ENCODE measurements around the gene PIGW.
A peak's percentile ranks its signal among the peaks of the same experiment; 100 is the strongest.

PIGW gene

GRCh38 chr17:36509272-36509985 is 25.4 kb upstream of the PIGW start:
- no peak for DNase-seq (ENCODE audit: low read depth)

GRCh38 chr17:36510636-36511035 is 24.2 kb upstream of the PIGW start:
- no peak for DNase-seq (ENCODE audit: low read depth)

DNA sequence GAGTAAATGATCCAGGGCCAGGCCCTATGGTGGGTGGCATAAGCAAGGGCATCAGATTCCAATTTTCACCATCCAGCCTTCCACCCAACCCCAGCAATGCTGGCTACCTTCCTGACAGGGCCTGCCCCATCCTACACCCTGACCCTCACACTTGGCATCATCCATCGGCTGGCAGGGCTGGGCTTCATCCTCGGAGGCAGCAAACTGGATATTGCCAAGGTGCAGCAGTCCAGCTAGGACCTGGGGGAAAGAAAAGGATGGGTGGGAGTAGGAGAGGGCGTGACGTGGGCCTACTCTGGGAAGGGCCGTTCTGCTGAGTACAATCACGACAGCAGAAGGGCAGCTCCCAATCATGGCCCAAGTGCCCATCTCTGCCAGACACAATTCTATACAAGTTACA is 23.6 kb upstream of the PIGW start:
- no peak for DNase-seq (ENCODE audit: low read depth)

GRCh38 chr17:36512641-36513040 is 22.1 kb upstream of the PIGW start:
- no peak for DNase-seq (ENCODE audit: low read depth)

- no peak for DNase-seq (ENCODE audit: low read depth)
These were observed 19.9 kb upstream of the PIGW start for GRCh38 chr17:36514856-36515255.

GRCh38 chr17:36515837-36516236 is 18.9 kb upstream of the PIGW start:
- DNase-seq (ENCODE audit: low read depth): no peak

GRCh38 chr17:36523113-36523512 is 11.7 kb upstream of the PIGW start:
- no peak for DNase-seq (ENCODE audit: low read depth)

GRCh38 chr17:36524428-36524876 is 10.3 kb upstream of the PIGW start:
- no peak for DNase-seq (ENCODE audit: low read depth)

DNA sequence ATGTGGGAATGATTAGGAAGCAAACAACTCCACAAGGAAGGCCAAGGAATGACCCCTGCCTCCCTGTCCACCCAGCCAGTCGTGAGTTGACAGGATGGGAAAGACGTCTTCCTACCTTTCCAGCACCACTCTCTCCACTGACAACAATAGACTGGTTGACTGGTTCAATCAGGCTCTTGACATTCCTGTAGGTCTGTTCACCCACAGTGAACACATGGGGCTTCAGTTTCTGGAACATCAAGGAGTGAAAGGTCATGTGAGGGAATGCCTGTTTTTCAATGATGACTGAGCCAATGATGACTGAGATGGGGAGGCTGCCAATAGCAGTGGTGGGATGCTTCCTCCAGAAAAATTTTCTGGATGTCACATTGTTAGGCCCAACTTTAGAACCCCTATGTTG is 9.7 kb upstream of the PIGW start:
- DNase-seq (ENCODE audit: low read depth): no peak

DNA sequence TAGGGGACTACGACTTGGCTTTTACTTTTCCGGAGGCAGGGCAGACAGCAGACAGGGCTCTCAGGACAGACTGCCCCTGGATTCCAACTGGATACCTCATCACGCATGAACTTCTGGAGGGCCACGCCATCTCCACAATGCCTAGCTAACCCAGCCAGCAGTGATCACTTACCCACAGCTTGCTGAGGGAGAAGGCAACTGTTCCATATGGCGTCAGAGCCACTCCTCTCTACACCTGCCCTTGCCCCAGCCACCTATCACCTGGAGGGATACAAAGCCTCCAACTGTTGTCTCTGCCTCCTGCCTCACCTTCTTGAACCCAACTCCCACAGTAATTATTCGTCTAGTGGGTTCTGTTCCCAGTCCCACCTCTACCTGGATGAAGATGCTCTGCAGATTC is 8.9 kb upstream of the PIGW start:
- no peak for DNase-seq (ENCODE audit: low read depth)

DNA sequence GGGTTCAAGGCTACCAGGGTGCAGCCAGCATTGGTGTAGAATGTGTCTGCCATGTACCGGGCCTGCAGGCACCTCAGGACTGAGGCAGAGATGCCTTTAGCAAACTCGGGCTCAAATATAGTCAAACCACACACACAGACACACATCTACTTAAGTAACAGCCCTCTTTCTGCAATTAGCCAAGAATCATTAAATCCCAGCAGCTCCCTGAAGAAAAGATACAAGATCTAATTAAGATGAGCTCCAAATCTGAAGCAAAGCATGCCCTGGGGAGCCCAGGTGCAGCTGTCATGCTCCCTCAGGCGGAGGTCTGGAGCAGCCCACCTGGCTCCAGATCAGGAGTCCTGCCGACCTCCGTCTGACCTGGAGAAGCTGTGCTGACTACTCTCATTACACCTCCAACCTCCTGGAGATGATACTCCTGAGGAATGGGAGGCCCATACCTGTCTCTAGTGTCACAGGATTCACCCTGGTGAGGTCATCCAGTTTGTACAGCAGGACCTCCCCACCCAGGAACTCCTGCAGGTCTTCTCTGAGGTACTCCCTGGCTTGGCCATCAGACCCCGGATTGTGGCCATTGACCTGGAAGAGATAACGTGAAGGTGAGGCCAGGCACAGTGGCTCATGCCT is 7.1 kb upstream of the PIGW start:
- DNase-seq (ENCODE audit: low read depth): no peak

- no peak for DNase-seq (ENCODE audit: low read depth)
These were observed 5.7 kb upstream of the PIGW start for GRCh38 chr17:36529121-36529520.

DNA sequence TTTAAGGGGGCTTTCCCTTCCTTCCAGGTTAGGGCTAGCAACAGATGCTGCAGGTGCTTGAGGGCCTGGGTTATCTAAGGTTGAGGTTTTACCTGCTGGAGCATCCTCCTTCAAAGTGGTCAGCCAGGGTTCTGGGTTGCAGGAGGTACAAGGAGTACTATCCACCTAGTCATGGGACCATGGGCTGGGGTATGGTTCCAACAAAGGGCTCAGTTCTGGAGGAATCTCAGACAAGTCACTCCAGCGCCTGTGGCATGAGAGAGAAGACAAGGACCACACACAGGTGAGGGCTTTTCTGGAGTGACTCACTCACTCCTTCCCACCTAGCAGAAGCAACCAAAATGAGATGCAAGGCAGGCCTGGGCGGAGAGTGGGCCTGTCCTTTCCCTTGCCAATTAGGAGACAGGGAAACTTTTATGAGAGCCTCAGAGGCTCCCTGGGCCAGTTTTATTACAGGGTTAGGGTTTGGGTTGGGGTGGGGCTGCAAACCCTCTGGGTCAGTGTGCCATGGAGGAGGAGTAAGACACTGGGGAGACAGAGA is 2.3 kb upstream of the PIGW start:
- no peak for DNase-seq (ENCODE audit: low read depth)

- peak; percentile 31 for DNase-seq (ENCODE audit: low read depth)
These were observed 600 bp upstream of the PIGW start for GRCh38 chr17:36533935-36534839.

- DNase-seq (ENCODE audit: low read depth): no peak
These were observed 888 bp downstream of the PIGW start for GRCh38 chr17:36535669-36536081.

DNA sequence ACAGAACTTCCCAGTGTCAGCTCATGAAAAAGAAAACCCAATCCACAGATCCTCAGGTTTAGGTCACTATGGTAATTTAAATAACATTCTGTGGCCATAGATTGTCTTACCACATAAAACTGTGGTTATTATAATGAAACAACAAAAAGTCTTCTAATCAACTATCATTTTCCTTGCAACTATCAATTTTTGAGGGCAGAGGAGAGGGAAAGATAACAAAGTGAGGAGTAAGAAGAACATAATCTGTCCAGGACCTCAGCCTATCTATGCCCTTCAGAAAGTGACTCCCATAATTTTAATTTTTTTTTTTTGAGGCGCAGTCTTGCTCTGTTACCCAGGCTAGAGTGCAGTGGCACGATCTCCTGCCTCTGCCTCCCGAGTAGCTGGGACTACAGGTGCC is 5.9 kb downstream of the PIGW start:
- DNase-seq (ENCODE audit: low read depth): no peak

DNA sequence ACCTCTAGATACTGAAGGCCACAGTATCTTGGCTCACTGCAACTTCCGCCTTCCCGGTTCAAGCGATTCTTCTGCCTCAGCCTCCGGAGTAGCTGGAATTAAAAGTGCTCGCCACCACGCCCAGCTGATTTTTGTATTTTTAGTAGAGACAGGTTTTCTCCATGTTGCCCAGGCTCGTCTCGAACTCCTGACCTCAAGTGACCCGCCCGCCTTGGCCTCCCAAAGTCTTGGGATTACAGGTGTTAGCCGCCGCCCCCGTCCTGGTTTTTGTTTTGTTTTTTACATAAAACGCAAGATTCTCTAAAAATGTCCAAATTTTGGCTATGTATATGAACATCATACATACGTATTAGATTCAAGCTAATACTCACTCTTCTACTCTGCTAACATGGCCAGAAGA is 8.0 kb downstream of the PIGW start:
- DNase-seq (ENCODE audit: low read depth): no peak

- DNase-seq (ENCODE audit: low read depth): no peak
These were observed 9.2 kb downstream of the PIGW start for GRCh38 chr17:36544044-36544306.

GRCh38 chr17:36544307-36545076 is 9.7 kb downstream of the PIGW start, which contains the start of gene GGNBP2:
GGNBP2 (plus strand) TSS chr17:36544919; CDS start chr17:36545725, 806 bp downstream.
- DNase-seq (ENCODE audit: low read depth): peak; percentile 83

- DNase-seq (ENCODE audit: low read depth): no peak
These were observed 10.3 kb downstream of the PIGW start for GRCh38 chr17:36545077-36545464.

DNA sequence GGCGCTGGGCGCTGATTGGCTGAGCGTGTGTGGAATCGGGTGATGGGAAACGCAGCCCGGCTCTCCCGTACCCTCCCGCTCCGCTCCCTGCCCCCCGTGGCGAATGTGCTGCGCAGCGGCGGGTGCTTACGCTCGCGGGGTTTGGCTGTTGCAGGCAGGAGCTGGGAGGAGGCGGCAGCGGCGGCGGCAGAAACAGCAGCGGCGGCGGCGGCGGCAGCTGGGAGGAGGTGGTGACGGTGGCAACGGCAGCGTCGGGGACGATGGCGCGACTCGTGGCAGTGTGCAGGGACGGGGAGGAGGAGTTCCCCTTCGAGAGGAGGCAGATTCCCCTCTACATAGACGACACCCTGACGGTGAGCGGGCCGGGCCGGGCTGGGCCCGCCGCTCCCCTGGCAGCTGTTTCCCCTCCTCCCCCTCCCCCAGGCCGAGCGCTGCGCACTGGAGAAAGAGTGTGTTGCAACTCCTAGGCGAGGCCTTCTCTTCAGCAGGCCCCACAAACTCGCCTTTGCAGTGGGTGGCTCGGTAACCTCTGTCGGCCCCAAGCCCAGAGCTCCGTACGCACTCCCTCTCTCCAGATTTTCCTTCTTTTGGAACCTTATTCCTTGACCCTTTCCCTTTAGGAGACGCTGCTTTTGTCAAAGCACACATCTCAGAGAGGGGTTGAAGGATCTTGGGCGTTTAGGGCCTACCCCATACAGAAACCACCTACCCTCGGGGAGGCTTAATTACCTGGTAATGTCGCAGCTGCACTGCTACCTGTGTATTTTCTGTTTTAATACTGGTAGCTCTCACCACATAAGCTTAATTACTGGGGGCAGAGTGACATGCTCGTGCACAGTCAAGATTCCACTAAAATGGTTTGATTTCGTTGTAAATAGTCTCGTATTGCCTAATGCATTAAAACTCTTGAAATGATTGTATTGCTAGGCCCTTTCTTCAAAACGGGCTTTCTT is 11.0 kb downstream of the PIGW start:
- DNase-seq (ENCODE audit: low read depth): peak; percentile 92

Measured in stimulated activated CD8-positive, alpha-beta memory T cell treated with anti-CD3 and anti-CD28 coated beads, Interleukin-4, amount 100 ng/mL, for 24 hours (primary cell).